ENCODE results near the gene CPA4.

CPA4 gene

GRCh38 chr7:130298544-130299326 is 5.8 kb downstream of the CPA4 start:
- no peak overlapping the region for H3K27ac ChIP-seq

DNA sequence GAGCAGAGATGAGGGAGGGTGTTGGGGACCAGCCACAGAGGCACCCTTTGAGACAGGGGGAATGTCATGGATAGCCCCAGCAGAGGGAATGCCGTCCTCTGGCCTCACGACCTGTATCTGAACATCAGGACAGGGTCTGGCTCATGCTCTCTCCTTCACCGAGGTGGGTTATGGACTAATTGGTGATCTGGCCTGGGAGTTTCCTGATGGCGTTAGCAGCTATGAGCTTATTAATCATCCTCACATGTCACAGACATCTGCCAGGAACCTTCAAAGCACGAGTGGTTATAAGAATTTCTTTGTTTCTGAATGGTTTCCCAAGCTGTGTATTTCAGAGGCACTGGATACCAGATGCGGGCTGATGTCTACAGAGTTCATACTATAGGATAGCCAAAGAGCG is 6.9 kb downstream of the CPA4 start:
- no peak for TF ChIP-seq CTCF (conservative IDR thresholded peaks at IDR 0.05)
- no peak for TF ChIP-seq ZFX (IDR thresholded peaks at IDR 0.05)
- no peak overlapping the region for H3K27ac ChIP-seq

More at GRCh38 chr7:130298544-130299326, 5.8 kb downstream of the CPA4 start:
- no peak for TF ChIP-seq ZFX (IDR thresholded peaks at IDR 0.05)
- no peak for TF ChIP-seq CTCF (conservative IDR thresholded peaks at IDR 0.05)

DNA sequence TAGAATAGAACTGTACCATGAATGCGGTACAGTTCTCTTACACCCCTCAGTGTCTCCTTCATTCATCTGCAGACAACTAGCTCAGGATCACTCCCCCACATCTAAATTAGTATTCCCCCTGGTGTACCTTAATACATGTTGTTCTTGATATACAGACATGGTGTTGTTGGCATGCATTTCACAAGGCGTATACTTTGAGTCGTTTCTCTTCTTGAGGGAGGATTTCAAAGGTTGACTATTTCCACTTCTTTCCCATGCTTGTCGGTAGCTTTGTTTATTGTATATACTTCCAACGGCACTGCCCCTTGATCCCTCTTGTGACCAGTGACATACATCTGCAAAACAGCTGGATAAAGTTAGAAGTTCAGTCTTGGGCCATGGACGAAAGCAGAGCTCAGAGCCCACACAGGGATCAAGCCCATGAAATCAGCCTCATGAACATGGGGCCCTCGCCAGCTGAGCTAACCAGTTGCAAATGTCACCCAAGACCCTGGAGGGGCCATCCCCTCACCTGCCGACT is 8.6 kb downstream of the CPA4 start:
- no peak overlapping the region for H3K27ac ChIP-seq
- TF ChIP-seq CTCF (conservative IDR thresholded peaks at IDR 0.05) (no peak), ZFX (IDR thresholded peaks at IDR 0.05) (no peak)

- TF ChIP-seq ZFX (IDR thresholded peaks at IDR 0.05) (no peak), CTCF (conservative IDR thresholded peaks at IDR 0.05) (no peak)
- no peak overlapping the region for H3K27ac ChIP-seq
These were observed 9.7 kb downstream of the CPA4 start for GRCh38 chr7:130302649-130303048.

GRCh38 chr7:130303127-130303526 is 10.2 kb downstream of the CPA4 start:
- H3K27ac ChIP-seq = no peak overlapping the region
- no peak for TF ChIP-seq CTCF (conservative IDR thresholded peaks at IDR 0.05)

DNA sequence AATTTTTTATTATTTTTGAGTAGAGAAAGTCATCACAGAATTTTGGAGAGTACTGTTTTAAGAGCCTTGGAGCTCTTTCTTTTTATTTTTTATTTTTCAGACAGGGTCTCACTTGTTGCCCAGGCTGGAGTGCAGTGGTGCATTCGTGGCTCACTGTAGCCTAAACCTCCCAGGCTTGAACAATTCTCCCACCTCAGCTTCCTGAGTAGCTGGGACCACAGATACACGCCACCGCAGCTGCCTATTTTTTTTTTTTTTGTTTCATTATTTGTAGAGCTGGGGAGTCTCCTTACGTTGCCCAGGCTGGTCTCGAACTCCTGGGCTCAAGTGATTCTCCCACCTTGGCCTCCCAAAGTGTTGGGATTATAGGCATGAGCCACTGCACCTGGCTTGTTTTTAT is 10.6 kb downstream of the CPA4 start:
- H3K27ac ChIP-seq = no peak overlapping the region
- TF ChIP-seq CTCF (conservative IDR thresholded peaks at IDR 0.05) = no peak
- TF ChIP-seq ZFX (IDR thresholded peaks at IDR 0.05) = no peak

DNA sequence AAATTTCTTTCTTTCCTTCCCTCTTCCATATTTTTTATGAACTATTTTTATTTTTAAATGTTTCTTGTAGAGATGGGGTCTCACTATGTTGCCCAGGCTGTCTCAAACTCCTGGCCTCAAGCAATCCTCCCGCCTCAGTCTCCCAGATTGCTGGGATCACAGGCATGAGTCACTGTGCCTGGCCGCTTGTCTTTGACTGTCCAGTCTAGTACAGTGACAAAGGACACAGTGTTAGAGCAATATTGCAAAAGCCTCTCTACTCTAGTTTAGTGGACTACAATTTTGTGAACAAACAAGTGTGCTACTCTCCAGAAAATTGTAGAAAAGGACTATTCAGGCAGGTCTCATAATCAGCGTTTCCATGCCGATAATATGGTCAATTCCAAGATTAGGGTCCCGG is 11.0 kb downstream of the CPA4 start:
- TF ChIP-seq CTCF (conservative IDR thresholded peaks at IDR 0.05) (no peak), ZFX (IDR thresholded peaks at IDR 0.05) (no peak)
- H3K27ac ChIP-seq = no peak overlapping the region

Measured in C4-2B (cell line).